IMR-90 (cell line): ENCODE measurements around the gene ASH1L. TPM values are rescaled to one million over a fixed set of nuclear protein-coding genes. Genes with fewer than 3 reads are reported as not detected.

Experiments
- ATAC-seq: fragments of 200-7000 bp; cut with Tn5 transposase; 2 replicates; pipeline ENCODE4 v1.9.1; 2020; ENCODE audit warnings: low read depth, mild to moderate bottlenecking, moderate library complexity
- BruUV-seq: library from RNA; stranded (reverse); fragments of 400-500 nt; replicated peaks from 2 replicates; lab custom pipeline; 2021; lab: Mats Ljungman, UMichigan
- CTCF ChIA-PET: fragments of 300-600 bp; formaldehyde crosslinking; extraction: SDS; loops from one replicate; lab custom pipeline; 2021; ENCODE audit warnings: antibody characterized with exemption; lab: Yijun Ruan, JAX
- POLR2A ChIA-PET: fragments of 300-600 bp; sonication (Branson Sonifier 250); formaldehyde crosslinking; loops from one replicate; lab custom pipeline; 2022; ENCODE audit warnings: antibody characterized with exemption; ENCODE audit not compliant: unreplicated experiment; lab: Charles Lee
- DNase-seq: peaks from one replicate; pipeline ENCODE4 v3.0.0; 2013
- H2AFZ ChIP-seq: replicated peaks from 2 replicates; pipeline ENCODE3; 2013; ENCODE audit warnings: low read length, mild to moderate bottlenecking; ENCODE audit not compliant: poor library complexity
- H2AK5ac ChIP-seq: 2 replicates; pipeline ENCODE4 v1.6.1; 2013; ENCODE audit warnings: low read depth, low read length, inconsistent platforms
- H2AK9ac ChIP-seq: replicated peaks from 2 replicates; pipeline ENCODE3; 2013; ENCODE audit warnings: mild to moderate bottlenecking, low read depth, low read length, moderate library complexity; ENCODE audit not compliant: poor library complexity
- H2BK120ac ChIP-seq: 2 replicates; pipeline ENCODE4 v1.6.1; 2013; ENCODE audit warnings: low read depth, low read length, inconsistent platforms
- H2BK15ac ChIP-seq: 3 replicates; pipeline ENCODE4 v1.6.1; 2013; ENCODE audit warnings: low read depth, low read length, inconsistent platforms
- H2BK20ac ChIP-seq: 2 replicates; pipeline ENCODE4 v1.6.1; 2013; ENCODE audit warnings: low read depth, mild to moderate bottlenecking, inconsistent platforms, low read length, moderate library complexity
- H2BK5ac ChIP-seq: 2 replicates; pipeline ENCODE4 v1.6.1; 2013; ENCODE audit warnings: mild to moderate bottlenecking, low read depth, low read length, inconsistent platforms; ENCODE audit not compliant: poor library complexity, severe bottlenecking
- H3K14ac ChIP-seq: replicated peaks from 2 replicates; pipeline ENCODE4 v1.6.1; 2013; ENCODE audit warnings: low read depth, low read length, inconsistent platforms
- H3K18ac ChIP-seq: 2 replicates; pipeline ENCODE4 v1.6.1; 2013; ENCODE audit warnings: low read depth, low read length, control low read depth
- H3K23ac ChIP-seq: 2 replicates; pipeline ENCODE4 v1.6.1; 2013; ENCODE audit warnings: low read depth, low read length, inconsistent platforms
- H3K27ac ChIP-seq: 2 replicates; pipeline ENCODE4 v1.5.1; 2013; ENCODE audit warnings: mild to moderate bottlenecking, control low read depth, low read length; ENCODE audit not compliant: insufficient read depth
- H3K27me3 ChIP-seq: 2 replicates; pipeline ENCODE4 v1.6.1; 2013; ENCODE audit warnings: low read length; ENCODE audit not compliant: control insufficient read depth, insufficient read depth
- H3K36me3 ChIP-seq: 2 replicates; pipeline ENCODE4 v1.6.1; 2013; ENCODE audit warnings: low read length, mixed read lengths; ENCODE audit not compliant: control insufficient read depth, insufficient read depth
- H3K4ac ChIP-seq: 2 replicates; pipeline ENCODE4 v1.6.1; 2013; ENCODE audit warnings: low read depth, low read length, inconsistent platforms
- H3K4me1 ChIP-seq: 2 replicates; pipeline ENCODE4 v1.6.1; 2013; ENCODE audit warnings: low read length, mixed read lengths; ENCODE audit not compliant: control insufficient read depth, insufficient read depth
- H3K4me2 ChIP-seq: 2 replicates; pipeline ENCODE4 v1.6.1; 2013; ENCODE audit warnings: low read depth, mild to moderate bottlenecking, control low read depth, low read length, moderate library complexity
- H3K4me3 ChIP-seq: 2 replicates; pipeline ENCODE4 v1.5.1; 2013; ENCODE audit warnings: low read depth, mild to moderate bottlenecking, control low read depth, low read length, moderate library complexity; ENCODE audit not compliant: insufficient read depth
- H3K56ac ChIP-seq: 2 replicates; pipeline ENCODE4 v1.6.1; 2013; ENCODE audit warnings: low read length, inconsistent platforms; ENCODE audit not compliant: insufficient read depth; ENCODE audit errors: extremely low read depth
- H3K79me1 ChIP-seq, 2 experiments: 2 replicates each; pipeline ENCODE4 v1.6.1; 2013; ENCODE audit warnings: low read length in 2 of 2, inconsistent platforms in 1 of 2, low read depth in 1 of 2
- H3K9ac ChIP-seq: 2 replicates; pipeline ENCODE4 v1.6.1; 2013; ENCODE audit warnings: low read depth, low read length, control low read depth
- H3K9me1 ChIP-seq: 2 replicates; pipeline ENCODE4 v1.6.1; 2013; ENCODE audit warnings: low read length, inconsistent platforms; ENCODE audit not compliant: insufficient read depth
- H3K9me3 ChIP-seq: 2 replicates; pipeline ENCODE4 v1.6.1; 2013; ENCODE audit warnings: low read length; ENCODE audit not compliant: control insufficient read depth, insufficient read depth
- H4K20me1 ChIP-seq: 2 replicates; pipeline ENCODE4 v1.6.1; 2013; ENCODE audit warnings: low read length, inconsistent platforms; ENCODE audit not compliant: insufficient read depth
- H4K5ac ChIP-seq: 2 replicates; pipeline ENCODE4 v1.6.1; 2013; ENCODE audit warnings: mild to moderate bottlenecking, low read depth, low read length, control low read depth
- H4K8ac ChIP-seq, 2 experiments: 2 replicates each; pipeline ENCODE4 v1.6.1; 2013; ENCODE audit warnings: low read depth in 2 of 2, low read length in 2 of 2, control low read depth in 1 of 2, inconsistent platforms in 1 of 2
- H4K91ac ChIP-seq: 2 replicates; pipeline ENCODE4 v1.6.1; 2013; ENCODE audit warnings: low read depth, low read length, inconsistent platforms; ENCODE audit not compliant: insufficient read depth
- BHLHE40 ChIP-seq: fragments of 150-350 bp; IDR thresholded peaks from 2 replicates; pipeline ENCODE4 v1.6.1; 2016; ENCODE audit warnings: mild to moderate bottlenecking, low read depth, low read length
- FOS ChIP-seq: fragments of 150-350 bp; IDR thresholded peaks from 2 replicates; pipeline ENCODE4 v1.6.1; 2016; ENCODE audit warnings: low read depth, low read length
- MAFK ChIP-seq: IDR thresholded peaks from 2 replicates; pipeline ENCODE4 v1.6.1; 2012; ENCODE audit warnings: low read depth, low read length, improper control_type of control experiment
- MXI1 ChIP-seq: IDR thresholded peaks from 2 replicates; pipeline ENCODE4 v1.6.1; 2012; ENCODE audit warnings: low read depth, mild to moderate bottlenecking, low read length, moderate library complexity, borderline replicate concordance
- POLR2A ChIP-seq: IDR thresholded peaks from 2 replicates; pipeline ENCODE4 v1.6.1; 2012; ENCODE audit warnings: mild to moderate bottlenecking, low read depth, low read length
- RCOR1 ChIP-seq: IDR thresholded peaks from 2 replicates; pipeline ENCODE4 v1.6.1; 2012; ENCODE audit warnings: mild to moderate bottlenecking, low read length, improper control_type of control experiment; ENCODE audit not compliant: insufficient replicate concordance
- WGBS, 2 experiments: methylation state at CpG; one replicate each; pipeline versions ENCODE4 v1.1.5 to v1.1.7; 2013; ENCODE audit warnings: missing lambda C conversion rate in 2 of 2; ENCODE audit not compliant: insufficient read length in 1 of 2; ENCODE audit errors: extremely low coverage in 2 of 2; 5-methylcytosine and 5-hydroxymethylcytosine counted together
- dilution Hi-C: fragments of 300-500 bp; cut with HindIII; formaldehyde crosslinking; loops from one replicate; pipeline ENCODE4 v1.14.3; 2018; ENCODE audit warnings: low sequenced_read_pairs; ENCODE audit not compliant: unreplicated experiment
- in situ Hi-C: fragments of 300-500 bp; cut with MboI; formaldehyde crosslinking; loops from 3 replicates; pipeline ENCODE4 v1.14.3; 2019; ENCODE audit warnings: low sequenced_read_pairs, inconsistent platforms, mixed read lengths
- intact Hi-C: fragments of 100-400 bp; cut with micrococcal nuclease; formaldehyde crosslinking; loops from 2 replicates; pipeline ENCODE4 v1.10.0; 2022
- polyA plus RNA-seq, 3 experiments: library from polyadenylated mRNA; depleted of rRNA; stranded (reverse); fragments of >200 nt; gene quantifications; 2 replicates each; pipeline ENCODE4 v1.2.3, GENCODE V29; 2012; ENCODE audit warnings: low replicate concordance in 1 of 3
- total RNA-seq: library from RNA; depleted of rRNA; stranded (reverse); fragments of >200 nt; gene quantifications from 2 replicates; pipeline ENCODE4 v1.2.3, GENCODE V29; 2012

Gene ASH1L
- total and polyA plus RNA-seq, 2 of the 4 experiments (the other 2 are of a cell fraction), result 13.7 to 18.5 TPM

DNA sequence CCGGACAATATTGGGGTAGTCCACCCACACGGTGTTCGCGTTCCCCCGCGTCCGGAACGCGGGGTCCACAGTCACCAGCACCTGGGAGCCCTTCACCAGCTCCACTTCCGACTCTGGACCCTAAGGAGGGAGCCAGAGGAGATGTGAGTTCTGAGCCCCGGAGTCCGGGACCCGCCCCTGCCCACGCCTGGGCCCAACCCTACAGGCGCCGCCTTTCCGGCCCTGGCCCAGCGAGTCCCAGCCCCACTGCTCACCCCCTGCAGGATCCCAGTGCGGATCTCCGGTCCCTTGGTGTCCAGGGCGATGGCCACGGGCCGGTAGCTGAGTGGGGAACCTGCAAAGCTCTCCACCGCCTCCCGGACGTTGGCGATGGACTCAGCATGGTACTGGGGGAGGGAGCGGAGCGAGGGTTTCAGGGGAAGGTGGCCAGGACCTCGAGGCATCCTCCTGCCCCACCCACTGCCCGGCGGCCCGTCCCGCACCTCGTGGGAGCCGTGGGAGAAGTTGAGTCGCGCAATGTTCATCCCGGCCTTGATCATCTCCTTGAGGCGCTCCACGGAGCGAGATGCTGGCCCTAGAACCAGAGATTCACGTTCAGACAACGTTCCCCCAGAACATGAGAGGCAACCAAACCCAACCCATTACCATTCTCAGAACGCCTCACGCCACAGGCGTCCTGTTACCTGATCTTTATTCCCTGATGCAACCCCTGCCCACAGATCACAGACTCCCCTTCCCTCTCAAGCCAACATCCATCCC, 267.2 kb downstream of the ASH1L start:
- no peak overlapping the region for H3K14ac ChIP-seq
- POLR2A ChIA-PET, result no interaction called here
- DNase-seq, result no peak
- H3K79me1 ChIP-seq, result no peaks in the 10 kb centered on the region
- 8% methylated on average over 13 of the region's 47 CpGs; no CpG with 5 or more reads in 1 of the 2 experiments for WGBS, 2 experiments
- H3K4me1 ChIP-seq, result no peaks in the 10 kb centered on the region
- no peak overlapping the region for H2AK5ac ChIP-seq
- no peak overlapping the region for H2BK5ac ChIP-seq
- no peak overlapping the region for H3K4ac ChIP-seq
- ATAC-seq, result no peak
- H3K27me3 ChIP-seq, result peaks cover 54% of the 10 kb centered on the region
- H2BK15ac ChIP-seq, result no peak overlapping the region
- no peak overlapping the region for H4K91ac ChIP-seq
- H2BK20ac ChIP-seq, result no peak overlapping the region
- H4K5ac ChIP-seq, result no peak overlapping the region
- H3K36me3 ChIP-seq, result no peaks in the 10 kb centered on the region
- H3K23ac ChIP-seq, result no peak overlapping the region
- no peak overlapping the region for H2BK120ac ChIP-seq
- no peaks in the 10 kb centered on the region for H4K20me1 ChIP-seq
- no TSS peak for BruUV-seq
- in situ Hi-C loops (no loop called here), dilution Hi-C loops (no loop called here), intact Hi-C loops (no loop called here)
- no peaks in the 10 kb centered on the region for H3K9me1 ChIP-seq
- no peak overlapping the region for H3K9ac ChIP-seq
- H3K4me2 ChIP-seq, result no peak overlapping the region; the same call in 1 of the 2 replicates
- H3K56ac ChIP-seq, result no peak overlapping the region
- H2AK9ac ChIP-seq, result no peak overlapping the region
- no peak overlapping the region for H3K4me3 ChIP-seq
- H3K27ac ChIP-seq, result no peak overlapping the region
- peaks cover 2% of the 10 kb centered on the region; the same call in 1 of the 2 replicates for H3K9me3 ChIP-seq
- CTCF ChIA-PET, result interaction anchor here (0.6 kb wide), 1 partner anchor 20 kb away, joined by 8 read pairs; no protein-coding TSS in a partner anchor
- no peak for TF ChIP-seq MAFK
- no peak for TF ChIP-seq MXI1
- no peak for TF ChIP-seq FOS
- no peak for TF ChIP-seq RCOR1
- TF ChIP-seq BHLHE40, result no peak
- no peak for TF ChIP-seq POLR2A
- H3K18ac ChIP-seq, result no peak overlapping the region
- peak overlapping the region; percentile 70 for H2AFZ ChIP-seq
- no peak overlapping the region for H4K8ac ChIP-seq
